ENCODE data around the gene MYO1B.
A peak's percentile ranks its signal among the peaks of the same experiment; 100 is the strongest.

MYO1B gene

GRCh38 chr2:191245046-191245868 lies at the start of gene MYO1B:
TSS of gene MYO1B (plus strand) at chr2:191245404. CDS start at chr2:191276896, 31,492 bp downstream.
- peak; percentile 18 for DNase-seq

- DNase-seq, result no peak
These were observed 48.1 kb upstream of the MYO1B start for GRCh38 chr2:191197096-191197495.

- no peak for DNase-seq
These were observed 46.9 kb upstream of the MYO1B start for GRCh38 chr2:191198271-191198670.

- DNase-seq, result no peak
These were observed 45.2 kb upstream of the MYO1B start for GRCh38 chr2:191199929-191200512.

GRCh38 chr2:191200910-191201309 lies 44.3 kb upstream of the MYO1B start:
- no peak for DNase-seq

- DNase-seq, result no peak
These were observed 42.9 kb upstream of the MYO1B start for GRCh38 chr2:191202209-191202721.

GRCh38 chr2:191202881-191203397 lies 42.3 kb upstream of the MYO1B start:
- DNase-seq, result no peak

- no peak for DNase-seq
These were observed 40.8 kb upstream of the MYO1B start for GRCh38 chr2:191204433-191204832.

- DNase-seq, result peak; percentile 22
These were observed 38.4 kb upstream of the MYO1B start for GRCh38 chr2:191206613-191207471.

- DNase-seq, result no peak
These were observed 35.9 kb upstream of the MYO1B start for GRCh38 chr2:191209340-191209739.

- no peak for DNase-seq
These were observed 33.1 kb upstream of the MYO1B start for GRCh38 chr2:191212119-191212518.

- DNase-seq, result no peak
These were observed 31.9 kb upstream of the MYO1B start for GRCh38 chr2:191213333-191213732.

- no peak for DNase-seq
These were observed 30.0 kb upstream of the MYO1B start for GRCh38 chr2:191215230-191215629.

- no peak for DNase-seq
These were observed 29.5 kb upstream of the MYO1B start for GRCh38 chr2:191215666-191216065.

- no peak for DNase-seq
These were observed 27.6 kb upstream of the MYO1B start for GRCh38 chr2:191217580-191217979.

- no peak for DNase-seq
These were observed 26.8 kb upstream of the MYO1B start for GRCh38 chr2:191218292-191218898.

- DNase-seq, result no peak
These were observed 24.5 kb upstream of the MYO1B start for GRCh38 chr2:191220671-191221070.

GRCh38 chr2:191221666-191222065 lies 23.5 kb upstream of the MYO1B start:
- no peak for DNase-seq

- no peak for DNase-seq
These were observed 22.7 kb upstream of the MYO1B start for GRCh38 chr2:191222507-191222906.

- DNase-seq, result no peak
These were observed 22.3 kb upstream of the MYO1B start for GRCh38 chr2:191222952-191223351.

GRCh38 chr2:191225126-191225525 lies 20.1 kb upstream of the MYO1B start:
- no peak for DNase-seq

- no peak for DNase-seq
These were observed 19.5 kb upstream of the MYO1B start for GRCh38 chr2:191225690-191226089.

- DNase-seq, result no peak
These were observed 19.0 kb upstream of the MYO1B start for GRCh38 chr2:191226196-191226595.

Measured in activated effector memory CD4-positive, alpha-beta T cell treated with Interleukin-2 at 50 U/mL for 16 hours (primary cell).